ENCODE data around the gene PRKN.
"Not testable (repeated sequence)": the region's sequence is repeated elsewhere in the genome, so short reads cannot be mapped to it uniquely, and the experiment has no call there.

The PRKN gene

GRCh38 chr6:162710419-162710818 lies 17.1 kb downstream of the PRKN start:
- no peak for DNase-seq

GRCh38 chr6:162709431-162709830 lies 18.1 kb downstream of the PRKN start:
- no peak for DNase-seq

DNA sequence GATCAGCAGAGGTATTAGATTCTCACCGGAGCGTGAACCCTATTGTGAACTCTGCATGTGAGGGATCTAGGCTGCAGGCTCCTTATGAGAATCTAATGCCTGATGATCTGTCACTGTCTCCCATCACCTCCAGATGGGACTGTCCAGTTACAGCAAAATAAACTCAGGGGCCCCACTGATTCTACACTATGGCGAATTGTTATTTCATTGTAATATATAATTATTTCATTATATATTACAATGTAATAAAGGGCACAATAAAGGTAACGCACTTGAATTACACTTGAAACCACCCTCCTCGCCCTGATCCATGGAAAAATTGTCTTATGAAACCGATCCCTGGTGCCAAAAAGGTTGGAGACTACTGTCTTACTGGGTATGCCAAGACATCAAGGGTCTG lies 18.6 kb downstream of the PRKN start:
- DNase-seq, result no peak

DNA sequence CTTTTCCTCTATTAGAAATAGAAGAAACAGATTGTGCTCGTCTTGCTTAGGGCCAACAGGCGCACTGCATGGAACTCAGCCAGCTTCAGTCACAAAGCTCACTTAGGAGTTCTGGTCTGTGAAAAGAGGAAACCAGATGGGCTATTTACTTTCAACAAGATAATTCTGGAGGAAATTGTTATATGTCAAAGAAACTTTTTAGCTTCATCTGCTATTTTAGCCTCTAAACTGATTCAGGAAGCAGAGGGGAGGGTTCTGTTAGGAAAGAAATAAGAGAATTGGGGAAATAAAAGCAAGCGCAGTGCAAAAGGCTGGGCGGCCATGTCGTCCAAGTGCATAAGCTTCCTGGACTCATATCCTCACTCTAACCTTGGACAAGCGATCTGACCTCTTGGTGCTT lies 21.3 kb downstream of the PRKN start:
- no peak for DNase-seq

GRCh38 chr6:162705736-162706135 lies 21.8 kb downstream of the PRKN start:
- DNase-seq, result no peak

DNA sequence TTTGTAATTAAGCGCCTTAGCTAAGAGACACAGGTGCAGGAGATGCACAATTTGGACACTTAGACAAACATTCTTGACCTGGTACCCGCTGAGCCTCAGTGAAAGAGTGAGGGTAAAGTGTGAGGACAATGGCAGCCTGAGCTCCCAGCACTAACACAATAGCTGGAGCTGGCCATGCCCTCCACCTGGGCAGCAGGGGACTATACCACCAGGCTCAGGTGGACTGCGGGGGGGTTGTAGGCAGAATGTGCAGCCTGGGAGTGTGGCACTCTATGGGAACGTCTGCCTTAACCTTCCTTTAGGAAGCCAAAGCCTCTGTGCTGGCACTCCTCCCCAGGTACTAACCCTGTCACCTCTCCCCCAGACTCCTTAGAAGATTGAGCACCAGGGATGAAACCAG lies 23.6 kb downstream of the PRKN start:
- no peak for DNase-seq

DNA sequence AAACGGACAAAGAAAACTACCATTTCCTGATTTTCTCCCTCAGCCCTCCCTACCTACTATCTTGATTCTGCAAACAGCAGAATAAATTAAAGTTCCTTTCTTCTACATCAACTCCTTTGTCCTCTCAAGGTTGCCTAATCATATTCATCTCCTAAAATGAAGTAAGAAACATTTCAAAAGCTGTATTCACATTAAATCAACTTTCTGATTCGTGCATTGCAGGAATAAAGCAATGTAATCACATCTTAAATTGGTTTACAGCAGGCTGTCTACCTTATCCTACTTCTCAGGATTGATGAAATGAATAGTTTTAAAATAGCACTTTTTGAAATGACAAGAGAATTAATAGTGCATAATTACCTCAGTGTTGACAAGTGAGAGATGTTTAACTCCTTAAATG lies 25.1 kb downstream of the PRKN start:
- no peak for DNase-seq

GRCh38 chr6:162701551-162701950 lies 26.0 kb downstream of the PRKN start:
- no peak for DNase-seq

DNA sequence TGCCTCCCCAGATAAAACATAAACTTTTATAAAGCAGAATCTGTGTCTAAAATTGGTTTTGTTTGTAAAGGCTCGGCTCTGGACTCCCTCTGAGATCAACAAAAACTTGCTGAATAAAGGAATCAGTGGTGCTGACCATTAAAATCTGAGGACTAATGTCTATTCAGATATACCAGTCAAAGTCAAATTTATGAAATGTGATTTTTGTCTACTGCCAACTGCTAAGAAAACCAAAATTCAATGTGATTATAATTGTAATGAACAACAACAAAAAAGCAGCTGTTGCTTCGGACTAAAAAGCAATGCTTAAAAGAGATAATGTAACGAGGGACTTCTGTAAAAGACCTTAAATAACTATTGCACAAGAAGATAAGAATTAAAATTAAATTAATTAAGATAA lies 26.6 kb downstream of the PRKN start:
- no peak for DNase-seq

GRCh38 chr6:162699961-162700360 lies 27.6 kb downstream of the PRKN start:
- DNase-seq, result no peak

GRCh38 chr6:162698440-162698839 lies 29.1 kb downstream of the PRKN start:
- no peak for DNase-seq

DNA sequence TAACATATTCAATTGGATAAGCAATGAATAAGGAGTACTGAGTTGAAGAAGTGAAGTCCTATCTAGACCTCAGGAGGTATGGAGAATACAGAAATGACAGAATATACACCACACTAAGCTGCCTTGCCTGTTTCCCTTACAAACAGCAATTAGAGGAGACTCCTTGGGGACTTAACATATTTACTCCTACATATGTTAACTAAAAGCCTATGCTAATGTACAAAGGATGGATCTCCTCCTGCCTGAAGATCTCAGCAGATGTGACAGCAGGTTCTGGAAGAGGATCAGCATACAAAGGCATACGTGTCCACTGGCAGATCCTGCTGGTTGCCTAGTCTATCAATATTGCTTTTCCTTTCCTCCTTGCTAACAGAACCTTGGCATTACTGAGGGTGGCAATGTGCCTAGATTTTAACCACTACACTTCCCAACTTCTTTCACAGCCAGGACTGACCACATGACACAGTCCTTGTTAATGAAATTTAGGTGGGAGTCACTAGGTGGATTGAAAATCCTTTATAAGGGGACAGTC lies 29.6 kb downstream of the PRKN start:
- DNase-seq, result no peak

DNA sequence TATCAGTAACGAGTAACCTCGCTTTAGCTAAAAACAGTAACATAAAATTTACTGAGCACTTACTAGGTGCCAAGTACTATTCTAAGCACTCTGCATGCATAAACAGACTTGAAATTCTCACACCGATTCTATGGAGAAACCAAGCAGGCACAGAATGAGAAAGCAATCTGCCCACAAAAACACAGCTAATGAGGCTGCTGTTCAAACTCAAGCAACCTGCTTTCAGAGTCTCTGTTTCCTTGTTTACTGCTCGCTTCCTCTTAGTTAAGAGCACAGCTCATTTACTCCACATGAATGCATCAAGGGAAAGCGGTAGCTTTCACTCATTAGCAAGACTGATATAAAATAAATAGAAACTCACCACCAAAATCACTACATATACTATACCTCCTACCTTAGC lies 37.4 kb downstream of the PRKN start:
- DNase-seq, result no peak

- DNase-seq, result no peak
These were observed 38.7 kb downstream of the PRKN start for GRCh38 chr6:162688751-162689345.

- DNase-seq, result no peak
These were observed 42.0 kb downstream of the PRKN start for GRCh38 chr6:162685586-162685985.

DNA sequence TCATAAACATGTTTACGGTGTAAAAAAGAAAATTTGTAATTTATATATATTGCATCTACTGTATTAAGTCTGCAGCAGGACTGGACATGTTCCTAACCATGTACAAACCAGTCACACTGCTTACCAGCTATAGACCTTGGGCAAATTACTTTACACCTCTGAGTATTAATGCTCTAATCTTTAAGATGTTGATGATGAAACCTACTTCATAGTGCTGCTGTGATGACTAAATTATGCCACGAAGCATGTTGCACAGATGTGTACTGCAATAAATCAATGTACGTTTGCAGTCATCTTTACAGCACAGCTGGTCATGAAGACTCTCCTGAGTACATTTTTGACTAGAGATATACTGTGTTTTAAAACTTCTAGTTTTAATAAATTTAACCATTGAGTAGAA lies 42.6 kb downstream of the PRKN start:
- no peak for DNase-seq

GRCh38 chr6:162684052-162684451 lies 43.5 kb downstream of the PRKN start:
- DNase-seq, result no peak

GRCh38 chr6:162683135-162683534 lies 44.4 kb downstream of the PRKN start:
- no peak for DNase-seq

DNA sequence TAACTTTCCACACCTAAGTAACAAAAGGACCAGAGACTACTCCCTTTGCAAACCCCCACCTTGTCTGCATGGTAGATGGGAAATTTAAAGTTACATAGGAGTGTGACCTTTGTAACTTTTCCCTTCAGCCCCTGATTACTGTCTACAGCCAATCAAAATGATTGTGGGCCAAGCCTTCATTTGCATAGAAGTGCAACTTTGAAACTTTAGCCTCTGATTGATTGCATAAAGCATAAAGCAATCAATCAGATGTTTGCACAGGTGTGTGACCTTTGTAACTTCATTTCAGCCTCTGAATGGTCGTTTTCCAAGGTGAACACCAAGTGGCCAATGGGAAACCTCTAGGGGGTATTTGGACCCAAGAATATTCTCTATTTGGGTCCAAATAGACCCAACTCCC lies 46.1 kb downstream of the PRKN start:
- DNase-seq, result no peak

DNA sequence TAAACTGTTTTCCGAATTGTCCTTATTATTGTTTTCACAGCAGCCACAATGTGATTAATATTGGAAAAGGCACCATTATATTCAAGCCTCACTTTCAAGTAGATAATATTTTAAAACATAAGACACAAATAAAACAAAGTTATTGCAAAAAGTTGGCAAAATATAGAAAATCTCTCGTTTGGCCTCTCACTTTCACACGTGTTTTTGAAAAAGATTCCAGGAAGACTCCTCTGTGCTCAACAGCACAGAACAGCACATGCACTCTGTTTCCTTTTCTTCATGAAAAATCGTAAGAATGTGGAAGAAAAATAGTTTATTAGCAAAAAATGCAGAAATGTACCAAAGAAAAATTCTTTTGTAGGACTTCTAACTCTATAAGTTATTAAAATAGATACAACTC lies 46.7 kb downstream of the PRKN start:
- DNase-seq, result no peak

DNA sequence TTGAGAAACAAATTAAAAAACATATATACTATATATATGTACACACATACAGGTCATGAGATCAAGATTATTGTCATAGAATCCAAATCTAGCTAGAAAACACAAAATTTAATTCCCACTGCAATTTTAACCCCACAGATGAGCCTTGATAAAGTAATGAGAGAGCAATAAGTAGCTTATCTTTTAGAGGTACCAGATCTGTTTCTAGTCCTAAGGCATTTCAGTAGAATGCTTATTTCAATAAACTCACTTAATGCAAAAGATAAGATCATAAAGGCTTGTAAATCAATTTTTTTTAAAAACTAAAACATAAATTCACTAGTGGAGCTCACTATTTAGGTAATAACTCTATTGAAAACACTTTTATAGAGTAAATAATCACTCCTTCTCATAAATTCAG lies 47.2 kb downstream of the PRKN start:
- DNase-seq, result no peak

GRCh38 chr6:162679681-162680080 lies 47.9 kb downstream of the PRKN start:
- no peak for DNase-seq

- not testable (repeated sequence) for DNase-seq
These were observed 48.7 kb downstream of the PRKN start for GRCh38 chr6:162678896-162679295.

DNA sequence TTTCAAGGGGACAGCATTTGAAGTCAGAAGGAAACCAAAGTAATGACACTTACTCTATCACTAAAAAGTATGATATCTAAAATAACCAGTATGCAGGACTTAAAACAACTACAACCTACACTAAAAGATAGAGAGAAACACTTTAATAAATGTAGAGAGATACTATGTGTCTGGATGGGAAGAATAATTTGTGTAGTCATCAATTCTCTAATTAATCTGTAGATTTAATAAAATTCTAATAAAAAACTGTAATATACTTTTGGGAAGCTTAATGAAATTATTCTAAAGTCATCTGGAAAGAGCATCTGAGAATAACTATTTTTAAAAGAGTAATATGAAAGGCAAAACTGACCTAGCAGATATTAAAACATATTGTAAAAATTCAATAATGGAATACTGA lies 52.1 kb downstream of the PRKN start:
- DNase-seq, result no peak

GRCh38 chr6:162674452-162674851 lies 53.1 kb downstream of the PRKN start:
- DNase-seq, result no peak

Data from activated CD4-positive, alpha-beta T cell treated with anti-CD3 and anti-CD28 coated beads, Interleukin-2, amount 50 U/mL, for 16 hours (primary cell).